Right lobe of liver (tissue), 4 donors: ENCODE data around the gene TMEM236.

Experiments used
- POLR2A ChIP-seq: fragments of 450-650 bp; IDR thresholded peaks from one replicate; pipeline ENCODE4 v1.6.1; 2017; ENCODE audit warnings: antibody characterized with exemption, mild to moderate bottlenecking
- TF ChIP-seq, protein P1 (sequence below), 4 donors: fragments of 200-600 bp in 3 of 4; fragments of 450-650 bp in 1 of 4; IDR thresholded peaks; one replicate each; pipeline versions ENCODE4 v1.5.1 to v1.8.0; 2016 to 2022; ENCODE audit warnings: antibody characterized with exemption in 4 of 4, mild to moderate bottlenecking in 2 of 4
- donor health status: DM: no; HTN: no; CAD: no.
- donor health status: DM: no; HTN: no; CAD: no.
- donor health status: DM: no; HTN: yes; CAD: no.

DNA sequence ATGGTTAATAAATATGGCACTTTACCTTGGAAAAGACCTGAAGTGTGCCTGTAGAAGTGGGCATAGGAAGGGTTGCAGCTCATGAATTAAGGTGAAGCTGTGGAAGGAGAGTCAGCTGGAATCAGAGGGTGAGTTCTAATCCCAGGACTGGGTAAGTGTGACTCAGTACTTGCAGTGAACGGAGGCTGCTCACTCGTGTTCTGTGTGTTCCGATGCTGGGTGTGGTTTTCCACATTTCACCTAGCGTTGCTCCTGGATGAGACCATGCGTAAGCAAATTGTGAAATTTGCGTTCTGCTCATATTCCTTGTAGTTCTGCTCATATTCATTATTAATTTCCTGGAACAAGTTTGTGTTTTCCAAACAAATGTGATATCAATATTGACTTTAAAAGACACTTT is 22.4 kb upstream of the TMEM236 start:
- no peak for TF ChIP-seq POLR2A
- TF ChIP-seq, protein P1, sequence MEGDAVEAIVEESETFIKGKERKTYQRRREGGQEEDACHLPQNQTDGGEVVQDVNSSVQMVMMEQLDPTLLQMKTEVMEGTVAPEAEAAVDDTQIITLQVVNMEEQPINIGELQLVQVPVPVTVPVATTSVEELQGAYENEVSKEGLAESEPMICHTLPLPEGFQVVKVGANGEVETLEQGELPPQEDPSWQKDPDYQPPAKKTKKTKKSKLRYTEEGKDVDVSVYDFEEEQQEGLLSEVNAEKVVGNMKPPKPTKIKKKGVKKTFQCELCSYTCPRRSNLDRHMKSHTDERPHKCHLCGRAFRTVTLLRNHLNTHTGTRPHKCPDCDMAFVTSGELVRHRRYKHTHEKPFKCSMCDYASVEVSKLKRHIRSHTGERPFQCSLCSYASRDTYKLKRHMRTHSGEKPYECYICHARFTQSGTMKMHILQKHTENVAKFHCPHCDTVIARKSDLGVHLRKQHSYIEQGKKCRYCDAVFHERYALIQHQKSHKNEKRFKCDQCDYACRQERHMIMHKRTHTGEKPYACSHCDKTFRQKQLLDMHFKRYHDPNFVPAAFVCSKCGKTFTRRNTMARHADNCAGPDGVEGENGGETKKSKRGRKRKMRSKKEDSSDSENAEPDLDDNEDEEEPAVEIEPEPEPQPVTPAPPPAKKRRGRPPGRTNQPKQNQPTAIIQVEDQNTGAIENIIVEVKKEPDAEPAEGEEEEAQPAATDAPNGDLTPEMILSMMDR (IDR thresholded peaks at IDR 0.05), result no peak
